ENCODE results near the gene FOXJ1. TPM values are rescaled to one million over a fixed set of nuclear protein-coding genes. Genes with fewer than 3 reads are reported as not detected.
"Not testable (repeated sequence)": the region's sequence is repeated elsewhere in the genome, so short reads cannot be mapped to it uniquely, and the experiment has no call there.

FOXJ1 gene
- total and polyA plus RNA-seq, 4 donors = under 0.01 to 1.5 TPM; not detected in 2

DNA sequence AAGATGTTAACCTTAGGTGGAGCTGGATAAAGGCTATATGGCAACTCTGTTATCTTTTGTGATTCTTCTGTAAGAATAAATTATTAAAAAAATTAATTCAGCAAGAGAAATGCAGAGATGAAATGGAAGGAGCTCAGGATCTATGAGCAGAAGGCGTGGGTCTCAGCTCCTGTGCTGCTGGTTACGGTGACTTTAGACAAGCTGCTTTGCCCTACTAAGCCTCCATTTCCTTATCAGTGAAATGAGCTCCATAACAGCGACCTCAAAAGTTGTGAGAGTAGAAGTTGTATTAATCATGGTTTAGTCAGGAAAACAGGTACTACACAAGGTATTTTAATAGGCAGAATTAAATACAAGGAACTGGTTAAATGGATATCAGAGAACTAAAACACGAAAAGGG is 48.2 kb upstream of the FOXJ1 start:
- TF ChIP-seq, protein P1, sequence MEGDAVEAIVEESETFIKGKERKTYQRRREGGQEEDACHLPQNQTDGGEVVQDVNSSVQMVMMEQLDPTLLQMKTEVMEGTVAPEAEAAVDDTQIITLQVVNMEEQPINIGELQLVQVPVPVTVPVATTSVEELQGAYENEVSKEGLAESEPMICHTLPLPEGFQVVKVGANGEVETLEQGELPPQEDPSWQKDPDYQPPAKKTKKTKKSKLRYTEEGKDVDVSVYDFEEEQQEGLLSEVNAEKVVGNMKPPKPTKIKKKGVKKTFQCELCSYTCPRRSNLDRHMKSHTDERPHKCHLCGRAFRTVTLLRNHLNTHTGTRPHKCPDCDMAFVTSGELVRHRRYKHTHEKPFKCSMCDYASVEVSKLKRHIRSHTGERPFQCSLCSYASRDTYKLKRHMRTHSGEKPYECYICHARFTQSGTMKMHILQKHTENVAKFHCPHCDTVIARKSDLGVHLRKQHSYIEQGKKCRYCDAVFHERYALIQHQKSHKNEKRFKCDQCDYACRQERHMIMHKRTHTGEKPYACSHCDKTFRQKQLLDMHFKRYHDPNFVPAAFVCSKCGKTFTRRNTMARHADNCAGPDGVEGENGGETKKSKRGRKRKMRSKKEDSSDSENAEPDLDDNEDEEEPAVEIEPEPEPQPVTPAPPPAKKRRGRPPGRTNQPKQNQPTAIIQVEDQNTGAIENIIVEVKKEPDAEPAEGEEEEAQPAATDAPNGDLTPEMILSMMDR (IDR thresholded peaks at IDR 0.05; ENCODE audit: low read depth, low read length, missing input control) = no peak
- TF ChIP-seq, protein P2, sequence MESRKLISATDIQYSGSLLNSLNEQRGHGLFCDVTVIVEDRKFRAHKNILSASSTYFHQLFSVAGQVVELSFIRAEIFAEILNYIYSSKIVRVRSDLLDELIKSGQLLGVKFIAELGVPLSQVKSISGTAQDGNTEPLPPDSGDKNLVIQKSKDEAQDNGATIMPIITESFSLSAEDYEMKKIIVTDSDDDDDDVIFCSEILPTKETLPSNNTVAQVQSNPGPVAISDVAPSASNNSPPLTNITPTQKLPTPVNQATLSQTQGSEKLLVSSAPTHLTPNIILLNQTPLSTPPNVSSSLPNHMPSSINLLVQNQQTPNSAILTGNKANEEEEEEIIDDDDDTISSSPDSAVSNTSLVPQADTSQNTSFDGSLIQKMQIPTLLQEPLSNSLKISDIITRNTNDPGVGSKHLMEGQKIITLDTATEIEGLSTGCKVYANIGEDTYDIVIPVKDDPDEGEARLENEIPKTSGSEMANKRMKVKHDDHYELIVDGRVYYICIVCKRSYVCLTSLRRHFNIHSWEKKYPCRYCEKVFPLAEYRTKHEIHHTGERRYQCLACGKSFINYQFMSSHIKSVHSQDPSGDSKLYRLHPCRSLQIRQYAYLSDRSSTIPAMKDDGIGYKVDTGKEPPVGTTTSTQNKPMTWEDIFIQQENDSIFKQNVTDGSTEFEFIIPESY (IDR thresholded peaks at IDR 0.05) = no peak
- TF ChIP-seq GABPA (IDR thresholded peaks at IDR 0.05 in 1 of 2, conservative IDR thresholded peaks at IDR 0.05 in 1 of 2) (no peak), HNF4A (conservative IDR thresholded peaks at IDR 0.05) (no peak), TAF1 (conservative IDR thresholded peaks at IDR 0.05) (no peak), SP1 (IDR thresholded peaks at IDR 0.05) (no peak), FOXA1 (IDR thresholded peaks at IDR 0.05) (no peak), FOXA2 (IDR thresholded peaks at IDR 0.05) (no peak), YY1 (IDR thresholded peaks at IDR 0.05) (no peak)
- TF ChIP-seq, protein P3, sequence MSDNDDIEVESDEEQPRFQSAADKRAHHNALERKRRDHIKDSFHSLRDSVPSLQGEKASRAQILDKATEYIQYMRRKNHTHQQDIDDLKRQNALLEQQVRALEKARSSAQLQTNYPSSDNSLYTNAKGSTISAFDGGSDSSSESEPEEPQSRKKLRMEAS (IDR thresholded peaks at IDR 0.05) = no peak
- no peaks in the 10 kb centered on the region for H3K9me3 ChIP-seq (ENCODE audit: control insufficient read depth in 4 of 4, low read length in 3 of 4)
- H3K27me3 ChIP-seq (ENCODE audit: control insufficient read depth in 4 of 4, insufficient read depth in 4 of 4, low read length in 3 of 4) = no peaks in the 10 kb centered on the region
- H3K4me1 ChIP-seq (ENCODE audit: control insufficient read depth in 4 of 4, insufficient read depth in 4 of 4, low read length in 3 of 4) = peaks cover 0 to 2% (median 0%) of the 10 kb centered on the region in 4 donors
- no peaks in the 10 kb centered on the region for H3K36me3 ChIP-seq (ENCODE audit: control insufficient read depth in 4 of 4, insufficient read depth in 3 of 4, low read depth in 1 of 4, low read length in 3 of 4)
- no peak overlapping the region for H3K27ac ChIP-seq (ENCODE audit: low read depth in 1 of 2, low read length in 2 of 2)
- 86% methylated on average over 4 of the region's 4 CpGs for WGBS
- H3K4me3 ChIP-seq (ENCODE audit: low read depth in 1 of 3, low read length in 3 of 3) = no peak overlapping the region
- H3K9ac ChIP-seq (ENCODE audit: low read depth in 1 of 2, low read length in 2 of 2) = no peak overlapping the region
- DNase-seq (ENCODE audit: low spot score) = no peak

DNA sequence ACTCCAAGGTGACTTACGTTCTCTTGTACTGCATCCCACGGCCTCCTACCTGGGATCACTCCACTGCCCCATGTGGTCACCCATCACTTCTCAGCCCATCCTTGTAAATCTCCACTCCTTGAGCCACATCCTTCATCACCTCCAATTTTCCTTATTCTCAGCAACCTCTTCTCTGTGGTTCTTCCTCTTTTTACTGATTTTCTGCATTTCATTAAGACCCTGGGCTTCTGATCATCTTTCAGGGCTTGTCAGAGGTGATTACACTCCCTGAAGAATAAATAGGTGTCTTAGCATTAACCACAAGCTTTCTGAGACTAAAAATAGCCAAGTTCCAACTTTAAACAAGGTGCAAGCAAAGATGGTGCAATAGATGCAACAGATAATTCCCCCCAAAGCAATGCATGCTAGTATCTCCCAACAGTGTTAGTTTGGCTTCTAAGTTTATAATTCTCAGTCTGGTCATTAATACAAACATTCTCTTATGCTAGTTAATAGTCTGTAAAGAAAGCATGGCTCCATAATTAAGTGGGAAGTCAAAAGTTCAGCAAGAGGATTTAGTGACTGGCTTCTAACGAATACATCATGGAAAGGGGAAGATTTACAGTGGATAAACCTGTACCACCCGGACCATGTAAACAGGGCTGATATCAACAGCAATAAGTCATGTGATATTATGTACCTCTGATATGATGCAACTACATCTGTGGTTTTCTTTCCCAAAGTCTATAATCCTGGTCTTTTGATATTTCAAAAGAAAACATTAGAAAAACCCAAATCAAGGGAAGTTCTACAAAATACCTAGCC is 47.4 kb upstream of the FOXJ1 start:
- no peak overlapping the region for H3K9ac ChIP-seq (ENCODE audit: low read depth in 1 of 2, low read length in 2 of 2)
- WGBS = 76% methylated on average over 4 of the region's 4 CpGs
- no peaks in the 10 kb centered on the region for H3K36me3 ChIP-seq (ENCODE audit: control insufficient read depth in 4 of 4, insufficient read depth in 3 of 4, low read depth in 1 of 4, low read length in 3 of 4)
- H3K4me3 ChIP-seq (ENCODE audit: low read depth in 1 of 3, low read length in 3 of 3) = no peak overlapping the region
- DNase-seq (ENCODE audit: low spot score) = no peak
- H3K27ac ChIP-seq (ENCODE audit: low read depth in 1 of 2, low read length in 2 of 2) = no peak overlapping the region
- TF ChIP-seq GABPA (IDR thresholded peaks at IDR 0.05 in 1 of 2, conservative IDR thresholded peaks at IDR 0.05 in 1 of 2) (no peak), TAF1 (conservative IDR thresholded peaks at IDR 0.05) (no peak), RAD21 (IDR thresholded peaks at IDR 0.05) (no peak), JUND (IDR thresholded peaks at IDR 0.05) (no peak)
- TF ChIP-seq, protein P4, sequence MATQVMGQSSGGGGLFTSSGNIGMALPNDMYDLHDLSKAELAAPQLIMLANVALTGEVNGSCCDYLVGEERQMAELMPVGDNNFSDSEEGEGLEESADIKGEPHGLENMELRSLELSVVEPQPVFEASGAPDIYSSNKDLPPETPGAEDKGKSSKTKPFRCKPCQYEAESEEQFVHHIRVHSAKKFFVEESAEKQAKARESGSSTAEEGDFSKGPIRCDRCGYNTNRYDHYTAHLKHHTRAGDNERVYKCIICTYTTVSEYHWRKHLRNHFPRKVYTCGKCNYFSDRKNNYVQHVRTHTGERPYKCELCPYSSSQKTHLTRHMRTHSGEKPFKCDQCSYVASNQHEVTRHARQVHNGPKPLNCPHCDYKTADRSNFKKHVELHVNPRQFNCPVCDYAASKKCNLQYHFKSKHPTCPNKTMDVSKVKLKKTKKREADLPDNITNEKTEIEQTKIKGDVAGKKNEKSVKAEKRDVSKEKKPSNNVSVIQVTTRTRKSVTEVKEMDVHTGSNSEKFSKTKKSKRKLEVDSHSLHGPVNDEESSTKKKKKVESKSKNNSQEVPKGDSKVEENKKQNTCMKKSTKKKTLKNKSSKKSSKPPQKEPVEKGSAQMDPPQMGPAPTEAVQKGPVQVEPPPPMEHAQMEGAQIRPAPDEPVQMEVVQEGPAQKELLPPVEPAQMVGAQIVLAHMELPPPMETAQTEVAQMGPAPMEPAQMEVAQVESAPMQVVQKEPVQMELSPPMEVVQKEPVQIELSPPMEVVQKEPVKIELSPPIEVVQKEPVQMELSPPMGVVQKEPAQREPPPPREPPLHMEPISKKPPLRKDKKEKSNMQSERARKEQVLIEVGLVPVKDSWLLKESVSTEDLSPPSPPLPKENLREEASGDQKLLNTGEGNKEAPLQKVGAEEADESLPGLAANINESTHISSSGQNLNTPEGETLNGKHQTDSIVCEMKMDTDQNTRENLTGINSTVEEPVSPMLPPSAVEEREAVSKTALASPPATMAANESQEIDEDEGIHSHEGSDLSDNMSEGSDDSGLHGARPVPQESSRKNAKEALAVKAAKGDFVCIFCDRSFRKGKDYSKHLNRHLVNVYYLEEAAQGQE (IDR thresholded peaks at IDR 0.05) = no peak
- TF ChIP-seq, protein P3 (IDR thresholded peaks at IDR 0.05) = no peak
- TF ChIP-seq, protein P2 (IDR thresholded peaks at IDR 0.05) = no peak
- no peaks in the 10 kb centered on the region for H3K27me3 ChIP-seq (ENCODE audit: control insufficient read depth in 4 of 4, insufficient read depth in 4 of 4, low read length in 3 of 4)
- H3K9me3 ChIP-seq (ENCODE audit: control insufficient read depth in 4 of 4, low read length in 3 of 4) = no peaks in the 10 kb centered on the region
- H3K4me1 ChIP-seq (ENCODE audit: control insufficient read depth in 4 of 4, insufficient read depth in 4 of 4, low read length in 3 of 4) = peaks cover 0 to 2% (median 0%) of the 10 kb centered on the region in 4 donors

DNA sequence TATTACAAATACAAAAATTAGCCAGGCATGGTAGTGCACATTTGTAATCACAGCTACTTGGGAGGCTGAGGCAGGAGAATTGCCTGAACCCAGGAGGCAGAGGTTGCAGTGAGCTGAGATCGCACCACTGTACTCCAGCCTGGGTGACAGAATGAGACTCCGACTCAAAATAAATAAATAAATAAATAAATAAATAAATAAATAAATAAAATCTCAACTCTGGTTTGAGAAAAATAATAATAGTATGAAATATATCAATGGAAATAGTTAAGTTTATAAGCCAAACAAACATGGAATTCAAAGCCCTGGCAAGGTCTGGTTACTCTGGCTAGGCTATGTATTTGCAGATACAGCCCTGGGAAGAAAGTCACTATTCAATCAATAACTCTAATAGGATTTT is 45.7 kb upstream of the FOXJ1 start:
- not testable (repeated sequence) for H3K36me3 ChIP-seq (ENCODE audit: control insufficient read depth in 4 of 4, insufficient read depth in 3 of 4, low read depth in 1 of 4, low read length in 3 of 4); DNase-seq (ENCODE audit: low spot score); H3K9me3 ChIP-seq (ENCODE audit: control insufficient read depth in 4 of 4, low read length in 3 of 4); H3K9ac ChIP-seq (ENCODE audit: low read depth in 1 of 2, low read length in 2 of 2); H3K4me1 ChIP-seq (ENCODE audit: control insufficient read depth in 4 of 4, insufficient read depth in 4 of 4, low read length in 3 of 4); H3K4me3 ChIP-seq (ENCODE audit: low read depth in 1 of 3, low read length in 3 of 3); H3K27me3 ChIP-seq (ENCODE audit: control insufficient read depth in 4 of 4, insufficient read depth in 4 of 4, low read length in 3 of 4); H3K27ac ChIP-seq (ENCODE audit: low read depth in 1 of 2, low read length in 2 of 2)
- WGBS = 98% methylated on average over 2 of the region's 2 CpGs
